ENCODE measurements around the gene CERS2.
A peak's percentile ranks its signal among the peaks of the same experiment; 100 is the strongest.

Gene CERS2, protein sequence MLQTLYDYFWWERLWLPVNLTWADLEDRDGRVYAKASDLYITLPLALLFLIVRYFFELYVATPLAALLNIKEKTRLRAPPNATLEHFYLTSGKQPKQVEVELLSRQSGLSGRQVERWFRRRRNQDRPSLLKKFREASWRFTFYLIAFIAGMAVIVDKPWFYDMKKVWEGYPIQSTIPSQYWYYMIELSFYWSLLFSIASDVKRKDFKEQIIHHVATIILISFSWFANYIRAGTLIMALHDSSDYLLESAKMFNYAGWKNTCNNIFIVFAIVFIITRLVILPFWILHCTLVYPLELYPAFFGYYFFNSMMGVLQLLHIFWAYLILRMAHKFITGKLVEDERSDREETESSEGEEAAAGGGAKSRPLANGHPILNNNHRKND

DNA sequence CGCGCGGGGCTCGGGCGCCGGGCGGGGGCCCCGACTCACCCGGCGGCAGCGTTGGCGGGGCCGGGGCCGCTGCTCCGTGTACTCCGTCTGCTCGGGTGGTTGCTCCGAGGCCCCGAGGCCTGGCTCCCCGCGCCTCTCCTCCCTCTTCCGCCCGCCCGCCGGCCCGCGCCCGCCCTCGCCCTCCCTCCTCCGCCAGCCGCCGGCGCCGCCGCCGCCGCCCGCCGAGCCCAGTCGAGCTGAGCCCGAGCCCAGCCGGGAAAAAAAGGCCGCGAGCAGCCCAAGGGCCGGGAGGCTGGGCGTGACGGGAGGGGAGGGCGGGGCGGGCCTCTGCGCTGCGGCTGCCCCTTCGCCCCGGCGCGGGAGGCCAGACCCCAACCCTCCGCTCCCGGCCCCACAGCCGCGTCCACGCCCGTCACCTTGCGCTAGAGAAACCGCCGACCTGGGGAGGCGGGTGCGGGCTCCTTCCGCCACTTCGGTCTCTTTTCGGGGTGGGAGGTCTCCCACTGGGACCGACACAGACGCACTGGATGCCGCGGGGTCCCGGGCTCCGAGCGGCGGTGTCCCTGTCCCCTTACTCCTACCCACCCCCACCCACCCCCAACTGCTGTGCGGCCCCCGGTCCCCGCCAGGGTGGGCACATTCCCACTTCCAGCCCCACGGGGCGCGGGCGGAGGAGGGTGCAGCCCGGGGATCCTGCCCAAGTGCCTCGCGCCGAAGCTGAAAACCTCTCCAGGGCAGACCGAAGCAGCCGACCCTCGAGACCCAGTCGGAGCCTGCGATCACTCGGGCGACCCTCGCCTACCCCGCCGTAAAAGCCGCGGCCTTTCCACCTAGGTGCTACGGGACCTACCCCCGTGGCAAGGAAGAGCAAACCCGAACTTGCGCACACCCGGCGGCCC is at the start of gene CERS2:
CERS2 (minus strand) TSS at position 256 of the 899 bp plus-strand sequence. CDS start 5,745 bp downstream, outside the sequence.
- DNase-seq = peak; percentile 73

DNA sequence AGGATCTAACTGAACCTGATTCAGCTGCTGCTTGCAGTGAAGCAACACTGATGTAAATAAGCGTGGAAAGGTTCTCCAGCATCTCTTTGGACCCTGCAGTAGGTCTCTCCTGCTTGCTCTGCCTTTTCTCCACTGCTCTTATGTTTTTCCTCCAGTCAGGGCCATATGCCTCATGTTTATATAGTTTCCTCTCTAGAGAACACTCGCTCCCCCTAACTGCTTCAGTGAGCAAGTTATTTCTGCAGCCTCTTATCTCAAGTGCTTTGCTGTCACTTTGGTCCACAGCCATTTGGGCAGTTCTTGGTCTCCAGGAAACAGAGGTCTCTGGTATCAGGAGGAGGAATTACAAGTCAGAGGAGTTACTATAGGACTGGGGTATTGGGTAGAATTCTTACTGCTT is 38.9 kb upstream of the CERS2 start:
- DNase-seq = no peak

DNA sequence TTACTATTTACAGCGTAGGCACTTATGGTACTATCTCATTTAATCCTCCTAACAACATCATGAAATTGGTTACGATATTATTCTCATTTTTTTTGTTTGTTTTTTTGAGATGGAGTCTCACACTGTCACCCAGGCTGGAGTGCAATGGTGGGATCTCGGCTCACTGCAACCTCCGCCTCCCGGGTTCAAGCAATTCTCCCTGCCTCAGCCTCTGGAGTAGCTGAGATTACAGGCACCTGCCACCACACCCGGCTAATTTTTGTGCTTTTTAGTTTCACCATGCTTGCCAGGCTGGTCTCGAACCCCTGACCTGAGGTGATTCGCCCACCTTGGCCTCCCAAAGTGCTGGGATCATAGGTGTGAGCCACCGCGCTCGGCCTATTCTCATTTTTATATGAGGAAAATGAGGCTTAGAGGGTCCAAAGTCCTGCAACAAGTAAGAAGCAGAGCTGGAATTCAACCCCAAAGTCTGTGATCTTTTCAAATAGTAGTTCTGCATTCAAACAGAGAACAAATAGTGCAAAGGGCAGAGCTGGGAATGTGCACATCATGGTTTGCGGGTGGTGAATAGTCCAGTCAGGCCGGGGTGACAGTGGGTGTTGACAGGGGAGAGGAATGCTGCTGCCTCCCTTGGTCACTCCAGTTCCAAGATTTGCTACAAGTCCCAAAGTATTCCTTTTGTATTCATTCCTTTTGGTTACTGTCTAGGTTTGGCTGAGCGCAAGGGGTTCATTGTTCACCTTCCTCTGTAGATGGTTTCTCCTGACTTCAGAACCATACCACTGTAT is 38.2 kb upstream of the CERS2 start:
- no peak for DNase-seq

DNA sequence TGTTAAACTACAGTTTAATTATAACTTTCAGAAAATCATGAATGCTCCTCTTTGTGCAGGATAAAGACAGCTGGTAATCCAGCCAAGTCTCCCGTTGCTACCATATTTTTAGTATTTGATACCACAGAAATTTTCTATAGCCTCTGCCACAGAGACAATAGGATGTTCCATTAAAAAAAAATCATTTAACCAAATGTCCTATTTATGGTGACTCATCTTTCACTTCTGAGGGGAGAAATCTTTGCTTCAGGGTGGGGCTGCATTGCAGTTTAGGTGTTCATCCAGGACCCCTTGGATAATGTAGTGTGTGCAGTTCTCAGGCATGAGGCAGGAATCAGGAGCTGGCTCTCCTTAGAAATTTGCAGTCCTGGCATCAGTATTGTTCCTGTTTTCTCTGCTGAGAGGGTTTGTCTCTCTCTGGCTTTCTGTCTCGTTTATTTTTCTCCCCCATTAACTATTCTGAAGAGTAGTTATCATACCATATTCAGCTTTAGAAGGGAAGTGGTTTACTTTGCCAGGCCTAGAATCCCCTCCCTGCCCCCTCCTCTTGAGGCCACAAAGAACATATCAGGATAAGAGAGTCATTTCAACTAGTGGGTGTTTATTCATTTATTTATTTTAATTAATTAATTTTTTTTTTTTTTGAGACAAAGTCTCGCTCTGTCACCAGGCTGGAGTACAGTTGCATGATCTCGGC is 36.7 kb upstream of the CERS2 start:
- DNase-seq = no peak

DNA sequence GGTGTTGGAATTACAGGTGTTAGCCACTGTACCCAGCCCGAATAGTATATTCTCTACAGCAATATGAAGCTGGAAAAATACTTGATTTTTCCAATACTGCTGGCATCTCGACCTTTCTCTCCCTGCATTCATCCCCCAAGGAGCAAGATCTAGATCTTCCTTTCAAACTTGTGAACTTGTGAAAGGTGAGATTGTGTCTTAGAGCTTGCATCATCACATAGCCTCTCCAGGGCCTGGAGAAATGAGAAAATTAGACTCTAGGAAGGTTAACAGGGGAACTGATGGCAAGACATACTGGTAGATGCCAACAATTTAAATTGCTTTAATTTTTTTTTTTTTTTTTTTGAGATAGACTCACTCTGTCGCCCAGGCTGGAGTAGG is 35.7 kb upstream of the CERS2 start:
- no peak for DNase-seq

DNA sequence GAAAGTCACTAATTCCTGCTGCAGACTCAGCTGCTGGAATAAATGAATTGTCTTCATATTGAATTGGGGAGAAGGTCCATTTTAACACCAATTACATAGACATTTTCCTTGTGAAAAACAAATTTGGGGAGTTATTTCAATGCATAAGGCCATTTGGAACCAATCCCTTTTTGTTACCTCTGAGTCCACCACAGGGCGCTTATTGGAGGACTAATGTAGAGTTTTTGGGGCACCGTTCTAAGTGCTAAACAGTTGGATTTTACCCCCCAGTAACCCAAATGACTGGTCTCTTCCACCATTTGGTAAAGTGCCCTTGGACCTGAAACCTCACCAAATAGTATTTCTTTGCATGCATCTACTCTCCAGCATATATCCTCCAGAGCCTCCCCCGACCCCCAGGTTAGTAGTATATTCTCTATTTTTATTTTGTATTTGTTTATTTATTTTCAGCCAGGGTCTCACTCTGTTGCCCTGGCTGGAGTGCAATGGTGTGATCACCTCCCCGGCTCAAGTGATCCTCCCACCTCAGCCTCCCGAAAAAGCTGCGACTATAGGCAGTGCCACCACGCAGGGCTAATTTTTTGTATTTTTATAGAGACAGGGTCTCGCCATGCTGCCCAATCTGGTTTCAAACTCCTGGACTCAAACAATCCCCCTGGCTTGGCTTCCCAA is 35.2 kb upstream of the CERS2 start:
- no peak for DNase-seq

DNA sequence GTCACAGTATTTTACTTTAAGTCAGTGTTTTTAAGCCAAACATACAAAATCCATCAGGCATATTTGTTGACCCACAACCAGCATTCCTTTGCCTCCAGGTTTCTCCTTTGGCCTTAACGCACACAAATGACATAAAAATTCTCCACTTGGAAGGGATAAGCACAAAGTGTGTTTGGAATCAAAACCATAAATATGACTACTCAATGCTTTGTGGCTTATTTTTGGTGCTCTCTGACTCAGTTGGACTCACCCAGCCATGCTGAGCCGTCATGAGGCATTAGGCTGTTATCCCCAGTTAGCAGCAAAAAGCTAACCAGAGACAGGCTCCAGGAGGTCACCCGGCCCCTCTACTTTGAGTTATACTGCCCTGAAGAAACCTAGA is 34.6 kb upstream of the CERS2 start:
- DNase-seq = no peak

DNA sequence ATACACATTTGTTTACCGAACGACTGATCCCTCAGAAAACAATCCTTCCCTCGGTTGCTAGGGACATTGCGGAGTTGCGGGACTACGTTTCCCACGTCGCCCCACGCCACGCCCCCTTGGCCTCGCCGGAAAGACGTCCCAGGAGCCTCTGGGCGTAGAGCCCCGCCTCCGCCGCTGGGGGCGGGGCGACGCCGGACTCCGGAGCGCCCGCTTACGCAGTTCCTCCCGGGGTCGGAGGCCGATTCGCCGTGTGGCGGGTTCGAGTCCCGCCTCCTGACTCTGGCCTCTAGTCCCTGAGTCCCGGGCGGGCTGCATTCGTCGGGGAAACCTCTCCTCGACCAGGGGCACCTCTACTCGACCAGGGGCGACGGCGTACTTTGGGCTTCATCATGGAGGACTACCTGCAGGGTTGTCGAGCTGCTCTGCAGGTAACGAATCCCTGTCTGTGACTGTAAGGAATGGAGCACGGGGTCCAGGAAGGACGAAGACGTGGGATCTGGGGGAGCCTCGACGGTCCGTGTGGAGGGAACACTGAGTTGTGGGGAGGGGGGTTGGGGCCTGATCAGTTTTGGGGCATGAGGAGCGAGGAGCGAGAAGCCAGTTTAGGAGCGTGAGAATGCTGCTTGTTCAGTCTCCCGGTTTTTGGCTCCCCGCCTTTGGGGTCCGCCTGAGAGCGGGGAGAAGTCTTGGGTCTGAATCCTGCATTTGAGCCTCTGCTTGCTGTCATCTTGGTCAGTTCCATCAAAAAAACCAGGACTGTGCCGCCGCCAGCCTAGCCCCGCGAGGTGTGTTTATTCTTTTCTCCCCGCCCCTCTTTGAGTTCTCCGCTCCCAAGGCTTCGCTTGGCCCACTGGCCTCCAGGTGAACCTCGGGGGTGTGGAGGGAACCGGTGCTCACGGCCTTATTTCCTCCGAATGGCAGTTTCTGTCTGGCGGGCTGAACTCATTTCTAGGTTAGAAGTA is 33.9 kb upstream of the CERS2 start, which contains the start of gene PRUNE1:
PRUNE1 (plus strand) TSS at position 206 of the 962 bp plus-strand sequence; CDS start at position 390, 184 bp downstream.
- DNase-seq = peak; percentile 99

DNA sequence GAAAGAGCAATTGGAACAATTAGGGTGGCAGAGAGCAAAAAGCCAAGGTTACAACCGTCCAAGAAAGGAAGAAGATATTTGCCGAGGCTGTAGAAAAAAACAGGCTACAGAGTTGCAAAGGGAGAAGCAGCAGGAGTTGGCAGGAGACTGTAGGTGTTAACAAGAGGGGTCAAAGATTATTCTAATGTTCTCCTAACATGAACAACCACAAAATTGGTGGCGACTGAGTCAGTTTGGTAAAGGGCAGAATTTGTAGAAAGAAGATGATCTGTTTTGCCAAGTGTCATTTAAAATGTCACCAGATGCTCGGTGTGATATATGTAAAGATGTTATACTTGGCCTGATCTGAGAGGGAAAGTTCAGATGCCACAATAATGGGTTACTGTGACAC is 33.2 kb upstream of the CERS2 start:
- DNase-seq = no peak

DNA sequence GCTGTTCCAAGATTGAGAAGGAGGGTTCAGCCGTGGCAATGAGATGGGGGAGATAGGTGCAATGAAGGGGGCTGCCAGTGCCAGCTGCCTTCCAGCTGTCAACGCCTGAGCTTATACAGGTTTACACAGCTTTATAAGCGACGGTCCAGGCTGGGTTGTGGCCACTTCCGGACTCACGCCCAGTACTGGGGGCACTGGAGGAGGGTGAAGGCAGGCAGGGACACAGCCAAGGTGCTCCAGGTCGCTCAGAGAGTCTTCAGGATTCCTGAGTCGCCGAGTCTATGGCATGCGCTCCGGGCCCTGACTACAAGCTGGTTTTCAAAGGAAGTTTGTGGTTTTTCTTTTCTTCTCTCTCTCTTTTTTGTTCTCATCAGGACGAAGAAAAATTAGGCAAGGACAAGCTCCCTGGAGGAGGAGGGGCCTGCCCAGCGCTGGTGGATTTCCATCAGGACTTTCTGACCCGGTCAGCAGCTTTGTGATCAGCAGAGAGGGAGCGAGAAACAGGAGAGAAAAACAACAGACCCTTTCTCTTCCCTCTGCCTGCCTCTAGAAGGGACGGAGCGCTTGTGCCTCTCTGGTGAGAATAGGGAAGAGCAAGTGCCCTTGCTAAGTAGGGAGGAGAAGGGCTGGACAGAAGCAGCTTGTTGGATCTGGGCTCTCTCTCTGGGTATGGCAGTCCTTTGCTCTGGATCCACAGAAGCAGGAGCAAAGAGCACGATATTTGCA is 31.9 kb upstream of the CERS2 start, which contains the start of gene MINDY1:
MINDY1 (minus strand) TSS at position 576 of the 726 bp plus-strand sequence. CDS start 4,285 bp downstream, outside the sequence.
- DNase-seq = peak; percentile 36

DNA sequence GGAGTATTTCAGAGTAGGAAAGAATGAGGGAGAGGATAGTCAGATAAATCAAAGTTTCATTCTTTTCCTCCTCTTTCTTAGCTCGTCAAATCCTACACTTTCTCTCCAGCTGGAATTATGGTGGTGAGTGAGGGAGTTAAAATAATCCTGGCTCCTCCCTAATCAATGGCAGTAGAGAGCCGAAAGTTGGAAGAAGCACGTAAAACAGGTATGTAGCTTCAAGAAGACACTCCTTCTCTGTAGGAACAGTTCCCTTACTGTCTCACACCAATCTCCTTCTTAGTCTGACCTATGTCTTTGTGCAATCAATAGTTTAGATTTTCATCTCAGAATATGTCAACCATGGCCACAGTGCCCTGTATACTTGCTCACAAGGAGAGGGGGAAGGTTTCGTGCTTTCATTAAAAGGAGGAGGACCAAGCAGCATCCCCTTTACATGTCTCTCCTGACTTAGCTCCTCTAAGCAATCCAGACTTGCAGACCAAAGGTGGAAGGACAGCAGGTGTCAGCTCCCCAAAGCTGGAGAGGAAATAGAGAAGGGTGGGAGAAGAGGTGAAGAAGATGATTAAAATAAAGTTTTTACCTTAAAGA is 31.2 kb upstream of the CERS2 start:
- no peak for DNase-seq

DNA sequence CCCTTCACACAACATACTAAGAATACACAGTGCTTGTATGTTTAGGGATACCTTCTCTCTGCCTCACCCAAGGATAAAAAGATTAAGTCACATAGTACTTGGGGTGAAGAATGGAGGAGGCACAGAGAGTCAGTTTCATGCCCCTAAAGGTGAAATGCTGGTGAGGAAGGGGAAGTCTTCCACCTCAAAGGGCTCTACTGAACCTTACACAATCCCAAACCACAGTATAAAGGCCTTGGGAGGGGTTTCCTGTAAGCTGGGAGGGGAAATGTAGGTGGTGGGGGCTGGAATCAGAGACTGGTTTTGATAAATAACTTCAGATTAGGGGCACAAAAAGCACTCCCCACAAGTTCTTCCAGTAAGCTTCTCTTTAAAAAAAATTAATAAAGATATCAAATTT is 28.5 kb upstream of the CERS2 start:
- peak; percentile 29 for DNase-seq

DNA sequence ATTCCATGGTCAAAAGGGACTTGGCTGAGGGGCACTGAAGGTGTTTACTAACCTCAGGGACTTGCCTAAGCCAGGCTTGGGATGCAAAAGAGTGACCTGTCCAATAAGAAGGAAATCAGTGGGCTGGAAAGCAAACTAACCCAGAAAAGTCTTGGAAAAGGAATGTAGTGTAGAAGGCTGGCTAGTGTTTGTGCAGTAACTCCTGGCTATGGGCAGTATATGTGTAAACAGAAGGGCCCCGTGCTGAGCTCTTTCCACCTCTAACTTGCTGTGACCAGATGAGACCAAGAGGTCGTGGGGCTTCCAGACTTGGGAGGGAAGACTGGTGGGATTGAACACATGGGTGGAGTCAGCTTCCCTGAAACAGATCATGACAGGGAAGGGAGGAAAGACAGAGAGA is 28.0 kb upstream of the CERS2 start:
- DNase-seq = no peak

DNA sequence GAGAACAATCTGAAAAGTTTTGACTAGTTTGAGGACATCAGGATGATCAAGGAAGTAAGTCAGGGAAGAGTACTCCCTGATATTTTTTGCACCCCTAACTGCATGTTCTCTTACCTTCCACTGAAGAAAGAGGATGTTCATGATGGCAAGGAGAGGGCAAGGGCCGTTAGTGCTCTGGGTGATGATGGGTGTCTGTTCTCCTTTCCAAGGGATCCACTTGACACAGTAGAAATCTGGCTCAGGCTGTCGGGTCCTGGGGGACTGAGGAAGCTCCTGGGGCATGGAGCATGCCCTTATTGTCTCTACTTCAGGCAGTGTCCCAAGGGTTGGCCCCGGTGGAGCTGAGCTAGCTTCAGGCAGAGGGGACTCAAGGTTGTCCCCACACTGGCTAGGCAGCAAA is 27.4 kb upstream of the CERS2 start:
- no peak for DNase-seq

DNA sequence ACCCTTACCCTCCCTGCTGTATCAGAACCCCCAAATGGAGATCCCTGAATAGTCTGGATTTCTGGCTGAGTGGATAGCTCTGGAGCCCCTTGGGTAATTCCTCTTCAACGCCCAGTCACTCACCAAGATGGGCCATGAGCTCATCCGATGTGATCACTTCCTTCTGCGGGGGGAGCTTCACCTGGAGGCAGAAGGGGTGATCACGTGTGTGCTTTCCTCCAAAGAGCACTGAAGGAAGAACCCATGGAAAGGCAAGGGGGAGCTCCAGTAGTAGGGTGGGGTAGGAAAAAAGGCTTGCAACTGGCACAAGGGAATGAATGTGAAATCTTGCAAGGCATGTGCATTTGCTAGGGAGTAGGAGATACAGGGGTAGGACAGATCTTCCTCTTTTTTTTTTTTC is 27.0 kb upstream of the CERS2 start:
- no peak for DNase-seq

DNA sequence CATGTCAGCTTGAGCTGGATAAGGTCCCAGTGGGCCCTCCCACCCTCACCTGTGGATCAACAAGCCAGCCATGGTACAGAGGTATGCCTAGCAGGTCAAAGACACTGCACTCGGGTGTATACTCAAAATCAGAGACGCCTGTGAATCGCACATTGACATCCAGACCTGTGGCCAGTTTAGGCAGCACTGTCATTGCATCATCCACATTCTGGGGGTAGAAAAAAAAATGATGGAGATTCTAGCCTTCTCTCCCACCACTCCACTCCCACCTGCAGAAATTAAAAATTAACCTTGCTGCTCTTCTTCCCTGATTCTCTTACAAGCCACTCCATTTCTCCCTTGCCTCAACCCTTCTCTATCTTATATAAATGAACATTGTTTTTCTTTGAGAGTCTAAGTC is 25.8 kb upstream of the CERS2 start:
- DNase-seq = no peak

DNA sequence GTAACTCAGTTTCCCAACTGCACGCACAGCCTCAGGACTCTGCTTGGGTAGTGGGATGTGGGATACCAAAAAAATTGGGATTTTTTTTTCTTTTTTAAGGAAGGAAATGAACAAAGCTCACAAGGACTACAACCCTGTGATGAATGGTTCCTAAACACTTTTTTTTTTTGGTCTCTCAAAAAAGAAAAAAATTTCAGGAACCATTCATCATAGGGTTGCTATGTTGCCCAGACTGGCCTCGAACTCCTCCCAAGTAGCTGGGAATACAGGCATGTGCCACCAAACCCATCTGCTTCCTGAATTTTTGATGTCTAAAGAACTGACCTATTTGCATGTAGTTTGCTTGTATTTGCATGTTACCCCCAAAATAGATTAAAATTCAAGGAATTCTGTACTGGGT is 25.3 kb upstream of the CERS2 start:
- no peak for DNase-seq

DNA sequence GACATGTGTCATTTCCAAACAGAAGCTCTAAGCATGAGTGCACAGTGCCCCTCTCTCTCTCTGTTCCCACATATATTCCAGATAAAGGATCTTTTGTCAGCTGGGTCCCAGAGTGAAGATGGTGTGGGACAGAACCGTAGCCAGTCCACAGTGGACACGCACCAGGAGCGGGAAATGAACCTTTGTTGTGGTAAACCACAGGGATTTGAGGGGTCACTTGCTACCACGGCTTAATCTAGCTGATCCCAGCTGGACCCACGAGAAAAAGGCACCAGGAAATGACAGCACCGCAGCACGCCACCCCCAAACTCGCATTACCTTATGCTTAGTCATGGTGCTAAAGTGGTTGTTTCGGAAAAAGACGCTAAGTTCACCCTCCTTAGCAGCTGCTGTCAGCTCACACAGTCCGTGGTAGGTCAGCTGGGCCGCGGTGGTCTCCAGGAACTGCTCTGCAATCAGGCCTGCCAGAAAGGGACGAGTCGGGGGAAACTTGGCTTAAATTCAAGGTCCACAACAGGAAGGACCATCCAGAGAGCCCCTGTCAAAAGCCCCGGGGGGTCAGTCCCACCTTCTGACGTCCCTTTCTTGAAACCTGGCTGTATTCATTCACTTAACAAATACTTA is 24.5 kb upstream of the CERS2 start:
- DNase-seq = no peak

DNA sequence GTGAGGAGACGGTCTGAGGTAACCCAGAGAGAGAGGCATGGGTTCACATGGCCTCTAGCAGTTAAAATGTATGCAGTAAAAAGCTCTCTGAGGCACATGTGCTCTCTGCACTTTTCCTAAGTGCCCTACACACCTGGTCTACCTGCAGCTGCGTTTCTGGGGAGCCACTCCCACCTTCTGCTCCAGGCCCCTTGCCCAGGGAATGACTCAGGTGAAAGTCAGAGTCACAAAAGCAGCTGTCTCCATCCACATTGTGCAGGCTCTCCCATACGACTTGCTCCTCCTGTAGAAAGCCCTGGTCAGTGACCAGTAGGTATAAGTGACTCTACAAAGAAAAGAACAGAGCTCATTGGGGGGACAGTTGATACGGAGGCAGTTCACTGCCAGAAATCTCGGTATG is 23.3 kb upstream of the CERS2 start:
- DNase-seq = no peak

Measured in CD4-positive, alpha-beta T cell treated with Interleukin-4 for 4 hours (primary cell).